Body of pancreas (tissue), 4 donors: ENCODE measurements around the gene EFCAB13. TPM values are rescaled to one million over a fixed set of nuclear protein-coding genes. Genes with fewer than 3 reads are reported as not detected.

Experiments
- ATAC-seq: fragments of 150-250 bp; one replicate; pipeline ENCODE4 v1.9.1; 2016
- DNase-seq, 4 donors: peaks; one replicate each; pipeline ENCODE4 v3.0.0-alpha.2; 2019
- H3K27ac ChIP-seq, 4 donors: fragments of 200-600 bp; sonication (generic); 1 replicate in 3 of 4; 2 replicates in 1 of 4; pipeline versions ENCODE4 v1.5.1 to v1.6.1; 2016 to 2019; ENCODE audit warnings: mild to moderate bottlenecking in 1 of 4, mixed read lengths in 1 of 4, moderate library complexity in 1 of 4
- H3K27me3 ChIP-seq, 2 donors: fragments of 200-600 bp; sonication (generic); one replicate each; pipeline ENCODE4 v1.6.0; 2016; ENCODE audit warnings: mild to moderate bottlenecking in 1 of 2
- H3K36me3 ChIP-seq, 2 donors: fragments of 200-600 bp; sonication (generic); replicated peaks in 1 of 2; 2 replicates each; pipeline ENCODE4 v1.5.1; 2016; ENCODE audit warnings: low read depth in 2 of 2; ENCODE audit not compliant: insufficient read depth in 1 of 2
- H3K4me1 ChIP-seq: fragments of 200-600 bp; sonication (generic); one replicate; pipeline ENCODE4 v1.6.0; 2016
- H3K4me3 ChIP-seq, 2 donors: fragments of 200-600 bp; sonication (generic); 1 replicate in 1 of 2; 2 replicates in 1 of 2; pipeline ENCODE4 v1.5.1; 2016 to 2019
- H3K9me3 ChIP-seq, 3 donors: fragments of 200-600 bp; sonication (generic); 1 replicate in 2 of 3; 2 replicates in 1 of 3; pipeline ENCODE4 v1.5.1; 2016
- CTCF ChIP-seq, 7 experiments: fragments of 450-650 bp in 4 of 7; fragments of 200-600 bp in 3 of 7; sonication (generic) in 3 of 7; IDR thresholded peaks; one replicate each; pipeline ENCODE4 v1.5.1; 2016 to 2019; ENCODE audit warnings: antibody characterized with exemption in 7 of 7
- POLR2A ChIP-seq, 3 donors: fragments of 450-650 bp; IDR thresholded peaks; one replicate each; pipeline ENCODE4 v1.6.1; 2016; ENCODE audit warnings: antibody characterized with exemption in 3 of 3, mild to moderate bottlenecking in 2 of 3
- WGBS, 2 donors: methylation state at CpG; one replicate each; pipeline ENCODE4 v1.1.5; 2017; 5-methylcytosine and 5-hydroxymethylcytosine counted together
- intact Hi-C: fragments of 100-400 bp; cut with DNase I; formaldehyde crosslinking; loops from one replicate; pipeline ENCODE4 v1.15.1; 2023
- total RNA-seq, 2 donors: library from RNA; depleted of rRNA; stranded (reverse); fragments of >200 nt; gene quantifications; one replicate each; pipeline ENCODE4 v1.1.0, GENCODE V29; 2016

EFCAB13 gene
- total RNA-seq, 2 donors from 2014 or later = 2.6 to 10.6 TPM

GRCh38 chr17:47291242-47291873 is 32.4 kb upstream of the EFCAB13 start:
- Histone ChIP-seq H3K9me3 (no peaks in the 10 kb centered on the region), H3K4me1 (no peaks in the 10 kb centered on the region), H3K27ac (no peak overlapping the region), H3K27me3 (no peaks in the 10 kb centered on the region), H3K4me3 (no peak overlapping the region), H3K36me3 (no peaks in the 10 kb centered on the region)
- WGBS, 2 donors = 43 to 46% methylated on average over 8 of the region's 8 CpGs
- TF ChIP-seq POLR2A (IDR thresholded peaks at IDR 0.05) (no peak), CTCF (IDR thresholded peaks at IDR 0.05) (no peak)
- no peak for DNase-seq
- no peak for ATAC-seq
- intact Hi-C loops = no loop called here

GRCh38 chr17:47292206-47292605 is 31.5 kb upstream of the EFCAB13 start:
- intact Hi-C loops = no loop called here
- no peaks in the 10 kb centered on the region for H3K4me1 ChIP-seq
- no peaks in the 10 kb centered on the region for H3K36me3 ChIP-seq
- H3K4me3 ChIP-seq = no peak overlapping the region
- H3K9me3 ChIP-seq = no peaks in the 10 kb centered on the region
- no peak for DNase-seq
- H3K27ac ChIP-seq = no peak overlapping the region
- TF ChIP-seq CTCF (IDR thresholded peaks at IDR 0.05) (no peak), POLR2A (IDR thresholded peaks at IDR 0.05) (no peak)
- no peak for ATAC-seq
- 30 to 82% methylated on average over 2 to 14 of the region's 14 CpGs for WGBS, 2 donors
- no peaks in the 10 kb centered on the region for H3K27me3 ChIP-seq

GRCh38 chr17:47295037-47295873 is 28.5 kb upstream of the EFCAB13 start:
- Histone ChIP-seq H3K9me3 (no peaks in the 10 kb centered on the region), H3K4me3 (no peak overlapping the region), H3K4me1 (peaks cover 6% of the 10 kb centered on the region), H3K27ac (no peak overlapping the region), H3K27me3 (no peaks in the 10 kb centered on the region), H3K36me3 (no peaks in the 10 kb centered on the region)
- ATAC-seq (no peak), DNase-seq (no peak)
- WGBS, 2 donors = 80 to 85% methylated on average over 14 of the region's 14 CpGs
- intact Hi-C loops = no loop called here
- TF ChIP-seq POLR2A (IDR thresholded peaks at IDR 0.05) (no peak), CTCF (IDR thresholded peaks at IDR 0.05) (no peak)

GRCh38 chr17:47295874-47296255 is 27.9 kb upstream of the EFCAB13 start:
- 81 to 91% methylated on average over 4 to 6 of the region's 6 CpGs for WGBS, 2 donors
- DNase-seq (no peak), ATAC-seq (no peak)
- Histone ChIP-seq H3K4me1 (peaks cover 6% of the 10 kb centered on the region), H3K9me3 (no peaks in the 10 kb centered on the region), H3K27ac (no peak overlapping the region), H3K27me3 (no peaks in the 10 kb centered on the region), H3K4me3 (no peak overlapping the region), H3K36me3 (no peaks in the 10 kb centered on the region)
- intact Hi-C loops = no loop called here
- TF ChIP-seq CTCF (IDR thresholded peaks at IDR 0.05) = no peak
